IMR-90 (cell line): ENCODE results near the gene PPP4C. TPM values are rescaled to one million over a fixed set of nuclear protein-coding genes. Genes with fewer than 3 reads are reported as not detected.

Source experiments
- ATAC-seq: fragments of 200-7000 bp; cut with Tn5 transposase; 2 replicates; pipeline ENCODE4 v1.9.1; 2020; ENCODE audit warnings: low read depth, mild to moderate bottlenecking, moderate library complexity
- BruUV-seq: library from RNA; stranded (reverse); fragments of 400-500 nt; replicated peaks from 2 replicates; lab custom pipeline; 2021; lab: Mats Ljungman, UMichigan
- CTCF ChIA-PET: fragments of 300-600 bp; formaldehyde crosslinking; extraction: SDS; loops from one replicate; lab custom pipeline; 2021; ENCODE audit warnings: antibody characterized with exemption; lab: Yijun Ruan, JAX
- POLR2A ChIA-PET: fragments of 300-600 bp; sonication (Branson Sonifier 250); formaldehyde crosslinking; loops from one replicate; lab custom pipeline; 2022; ENCODE audit warnings: antibody characterized with exemption; ENCODE audit not compliant: unreplicated experiment; lab: Charles Lee
- DNase-seq: peaks from one replicate; pipeline ENCODE4 v3.0.0; 2013
- H2AFZ ChIP-seq: replicated peaks from 2 replicates; pipeline ENCODE3; 2013; ENCODE audit warnings: low read length, mild to moderate bottlenecking; ENCODE audit not compliant: poor library complexity
- H2AK5ac ChIP-seq: 2 replicates; pipeline ENCODE4 v1.6.1; 2013; ENCODE audit warnings: low read depth, low read length, inconsistent platforms
- H2AK9ac ChIP-seq: replicated peaks from 2 replicates; pipeline ENCODE3; 2013; ENCODE audit warnings: mild to moderate bottlenecking, low read depth, low read length, moderate library complexity; ENCODE audit not compliant: poor library complexity
- H2BK120ac ChIP-seq: 2 replicates; pipeline ENCODE4 v1.6.1; 2013; ENCODE audit warnings: low read depth, low read length, inconsistent platforms
- H2BK15ac ChIP-seq: 3 replicates; pipeline ENCODE4 v1.6.1; 2013; ENCODE audit warnings: low read depth, low read length, inconsistent platforms
- H2BK20ac ChIP-seq: 2 replicates; pipeline ENCODE4 v1.6.1; 2013; ENCODE audit warnings: low read depth, mild to moderate bottlenecking, inconsistent platforms, low read length, moderate library complexity
- H2BK5ac ChIP-seq: 2 replicates; pipeline ENCODE4 v1.6.1; 2013; ENCODE audit warnings: mild to moderate bottlenecking, low read depth, low read length, inconsistent platforms; ENCODE audit not compliant: poor library complexity, severe bottlenecking
- H3K14ac ChIP-seq: replicated peaks from 2 replicates; pipeline ENCODE4 v1.6.1; 2013; ENCODE audit warnings: low read depth, low read length, inconsistent platforms
- H3K18ac ChIP-seq: 2 replicates; pipeline ENCODE4 v1.6.1; 2013; ENCODE audit warnings: low read depth, low read length, control low read depth
- H3K23ac ChIP-seq: 2 replicates; pipeline ENCODE4 v1.6.1; 2013; ENCODE audit warnings: low read depth, low read length, inconsistent platforms
- H3K27ac ChIP-seq: 2 replicates; pipeline ENCODE4 v1.5.1; 2013; ENCODE audit warnings: mild to moderate bottlenecking, control low read depth, low read length; ENCODE audit not compliant: insufficient read depth
- H3K27me3 ChIP-seq: 2 replicates; pipeline ENCODE4 v1.6.1; 2013; ENCODE audit warnings: low read length; ENCODE audit not compliant: control insufficient read depth, insufficient read depth
- H3K36me3 ChIP-seq: 2 replicates; pipeline ENCODE4 v1.6.1; 2013; ENCODE audit warnings: low read length, mixed read lengths; ENCODE audit not compliant: control insufficient read depth, insufficient read depth
- H3K4ac ChIP-seq: 2 replicates; pipeline ENCODE4 v1.6.1; 2013; ENCODE audit warnings: low read depth, low read length, inconsistent platforms
- H3K4me1 ChIP-seq: 2 replicates; pipeline ENCODE4 v1.6.1; 2013; ENCODE audit warnings: low read length, mixed read lengths; ENCODE audit not compliant: control insufficient read depth, insufficient read depth
- H3K4me2 ChIP-seq: 2 replicates; pipeline ENCODE4 v1.6.1; 2013; ENCODE audit warnings: low read depth, mild to moderate bottlenecking, control low read depth, low read length, moderate library complexity
- H3K4me3 ChIP-seq: 2 replicates; pipeline ENCODE4 v1.5.1; 2013; ENCODE audit warnings: low read depth, mild to moderate bottlenecking, control low read depth, low read length, moderate library complexity; ENCODE audit not compliant: insufficient read depth
- H3K56ac ChIP-seq: 2 replicates; pipeline ENCODE4 v1.6.1; 2013; ENCODE audit warnings: low read length, inconsistent platforms; ENCODE audit not compliant: insufficient read depth; ENCODE audit errors: extremely low read depth
- H3K79me1 ChIP-seq, 2 experiments: 2 replicates each; pipeline ENCODE4 v1.6.1; 2013; ENCODE audit warnings: low read length in 2 of 2, inconsistent platforms in 1 of 2, low read depth in 1 of 2
- H3K9ac ChIP-seq: 2 replicates; pipeline ENCODE4 v1.6.1; 2013; ENCODE audit warnings: low read depth, low read length, control low read depth
- H3K9me1 ChIP-seq: 2 replicates; pipeline ENCODE4 v1.6.1; 2013; ENCODE audit warnings: low read length, inconsistent platforms; ENCODE audit not compliant: insufficient read depth
- H3K9me3 ChIP-seq: 2 replicates; pipeline ENCODE4 v1.6.1; 2013; ENCODE audit warnings: low read length; ENCODE audit not compliant: control insufficient read depth, insufficient read depth
- H4K20me1 ChIP-seq: 2 replicates; pipeline ENCODE4 v1.6.1; 2013; ENCODE audit warnings: low read length, inconsistent platforms; ENCODE audit not compliant: insufficient read depth
- H4K5ac ChIP-seq: 2 replicates; pipeline ENCODE4 v1.6.1; 2013; ENCODE audit warnings: mild to moderate bottlenecking, low read depth, low read length, control low read depth
- H4K8ac ChIP-seq, 2 experiments: 2 replicates each; pipeline ENCODE4 v1.6.1; 2013; ENCODE audit warnings: low read depth in 2 of 2, low read length in 2 of 2, control low read depth in 1 of 2, inconsistent platforms in 1 of 2
- H4K91ac ChIP-seq: 2 replicates; pipeline ENCODE4 v1.6.1; 2013; ENCODE audit warnings: low read depth, low read length, inconsistent platforms; ENCODE audit not compliant: insufficient read depth
- CEBPB ChIP-seq: IDR thresholded peaks from 2 replicates; pipeline ENCODE4 v1.6.1; 2012; ENCODE audit warnings: low read depth, low read length, improper control_type of control experiment
- WGBS, 2 experiments: methylation state at CpG; one replicate each; pipeline versions ENCODE4 v1.1.5 to v1.1.7; 2013; ENCODE audit warnings: missing lambda C conversion rate in 2 of 2; ENCODE audit not compliant: insufficient read length in 1 of 2; ENCODE audit errors: extremely low coverage in 2 of 2; 5-methylcytosine and 5-hydroxymethylcytosine counted together
- dilution Hi-C: fragments of 300-500 bp; cut with HindIII; formaldehyde crosslinking; loops from one replicate; pipeline ENCODE4 v1.14.3; 2018; ENCODE audit warnings: low sequenced_read_pairs; ENCODE audit not compliant: unreplicated experiment
- in situ Hi-C: fragments of 300-500 bp; cut with MboI; formaldehyde crosslinking; loops from 3 replicates; pipeline ENCODE4 v1.14.3; 2019; ENCODE audit warnings: low sequenced_read_pairs, inconsistent platforms, mixed read lengths
- intact Hi-C: fragments of 100-400 bp; cut with micrococcal nuclease; formaldehyde crosslinking; loops from 2 replicates; pipeline ENCODE4 v1.10.0; 2022
- polyA plus RNA-seq, 3 experiments: library from polyadenylated mRNA; depleted of rRNA; stranded (reverse); fragments of >200 nt; gene quantifications; 2 replicates each; pipeline ENCODE4 v1.2.3, GENCODE V29; 2012; ENCODE audit warnings: low replicate concordance in 1 of 3
- total RNA-seq: library from RNA; depleted of rRNA; stranded (reverse); fragments of >200 nt; gene quantifications from 2 replicates; pipeline ENCODE4 v1.2.3, GENCODE V29; 2012

Gene PPP4C
- total and polyA plus RNA-seq, 2 of the 4 experiments (the other 2 are of a cell fraction): 200 to 209 TPM

DNA sequence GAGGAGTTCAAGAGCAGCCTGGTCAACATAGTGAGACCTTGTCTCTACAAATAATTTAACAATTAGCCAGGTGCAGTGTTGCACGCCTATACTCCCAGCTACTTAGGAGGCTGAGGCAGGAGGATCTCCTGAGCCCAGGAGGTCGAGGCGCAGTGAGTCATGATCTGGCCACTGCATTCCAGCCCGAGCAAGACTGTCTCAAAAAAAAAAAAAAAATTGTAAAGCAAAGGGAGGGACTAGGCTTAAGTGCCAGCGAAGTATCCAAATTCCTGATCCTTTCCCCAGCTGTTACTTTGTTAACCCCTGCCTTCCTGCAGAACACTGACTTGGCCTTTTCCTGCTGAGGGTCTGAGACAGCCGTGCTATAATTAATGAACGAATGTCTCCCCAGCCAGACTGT lies 34.9 kb downstream of the PPP4C start:
- in situ Hi-C loops: no loop called here
- WGBS, 2 experiments: 0% methylated on average over 1 of the region's 7 CpGs; no CpG with 5 or more reads in 1 of the 2 experiments

More for the DNA sequence above, 34.9 kb downstream of the PPP4C start:
- intact Hi-C loops (loop anchor here (5.0 kb wide), 1 partner anchor 302 kb away; no protein-coding TSS in a partner anchor), dilution Hi-C loops (no loop called here)
- Histone ChIP-seq H3K79me1 (no peaks in the 10 kb centered on the region; a peak in 1 of 4 replicates), H3K9me3 (no peaks in the 10 kb centered on the region), H3K27me3 (no peaks in the 10 kb centered on the region), H3K36me3 (peaks cover 38% of the 10 kb centered on the region), H3K14ac (no peak overlapping the region), H2BK5ac (no peak overlapping the region), H2BK120ac (no peak overlapping the region), H4K8ac (no peak overlapping the region), H3K9ac (no peak overlapping the region), H2BK20ac (no peak overlapping the region), H2AFZ (no peak overlapping the region), H2BK15ac (no peak overlapping the region), H4K20me1 (no peaks in the 10 kb centered on the region), H2AK9ac (no peak overlapping the region), H3K56ac (no peak overlapping the region), H3K4me3 (no peak overlapping the region), H3K9me1 (no peaks in the 10 kb centered on the region), H4K5ac (no peak overlapping the region), H2AK5ac (no peak overlapping the region), H4K91ac (no peak overlapping the region), H3K27ac (no peak overlapping the region), H3K18ac (no peak overlapping the region), H3K4me2 (no peak overlapping the region), H3K4ac (no peak overlapping the region), H3K4me1 (no peaks in the 10 kb centered on the region; the same call in 1 of the 2 replicates), H3K23ac (no peak overlapping the region)
- peak; percentile 21 for DNase-seq
- ChIA-PET POLR2A (interaction anchor here (0.6 kb wide), 1 partner anchor 18 kb away, joined by 10 read pairs; no protein-coding TSS in a partner anchor), CTCF (no interaction called here)
- no TSS peak for BruUV-seq
- peak; percentile 18; the same call in 1 of the 2 replicates for ATAC-seq
- no peak for TF ChIP-seq CEBPB
